Uterus (tissue), 2 donors: Measurements from ENCODE around the gene HIBCH.

Source experiments
- CTCF ChIP-seq, 4 experiments: fragments of 200-600 bp in 2 of 4; fragments of 450-650 bp in 2 of 4; sonication (generic) in 2 of 4; IDR thresholded peaks; one replicate each; pipeline ENCODE4 v1.5.1; 2016 to 2019; ENCODE audit warnings: antibody characterized with exemption in 4 of 4, mild to moderate bottlenecking in 2 of 4, moderate library complexity in 1 of 4
- POLR2A ChIP-seq, 2 donors: fragments of 450-650 bp; IDR thresholded peaks; one replicate each; pipeline ENCODE4 v1.6.1; 2016; ENCODE audit warnings: antibody characterized with exemption in 2 of 2, mild to moderate bottlenecking in 1 of 2, moderate library complexity in 1 of 2

- TF ChIP-seq CTCF (IDR thresholded peaks at IDR 0.05) (no peak), POLR2A (IDR thresholded peaks at IDR 0.05) (no peak)
Observed at GRCh38 chr2:190178066-190178722, 141.4 kb downstream of the HIBCH start.
